ACC112 (cell line): Measurements from ENCODE around the gene DDX41.

Experiments
- H2AFZ ChIP-seq: fragments of 200-600 bp; sonication (generic); one replicate; pipeline ENCODE4 v1.6.0; 2017; ENCODE audit warnings: antibody characterized with exemption, low read length; ENCODE audit not compliant: unreplicated experiment
- H3K27ac ChIP-seq: fragments of 200-600 bp; sonication (generic); 2 replicates; pipeline ENCODE4 v1.5.1; 2014; ENCODE audit warnings: low read depth, mild to moderate bottlenecking, antibody characterized with exemption, low read length, moderate library complexity
- H3K27me3 ChIP-seq: fragments of 200-600 bp; sonication (generic); 2 replicates; pipeline ENCODE4 v1.6.1; 2014; ENCODE audit warnings: mild to moderate bottlenecking, antibody characterized with exemption, low read length, moderate library complexity, mixed read lengths; ENCODE audit not compliant: insufficient read depth
- H3K36me3 ChIP-seq: fragments of 200-600 bp; sonication (generic); 2 replicates; pipeline ENCODE4 v1.6.1; 2016; ENCODE audit warnings: mild to moderate bottlenecking, antibody characterized with exemption, low read length, moderate library complexity, mixed read lengths; ENCODE audit not compliant: insufficient read depth
- H3K4me1 ChIP-seq: fragments of 200-600 bp; sonication (generic); one replicate; pipeline ENCODE4 v1.6.1; 2016; ENCODE audit warnings: low read length, mixed read lengths; ENCODE audit not compliant: insufficient read depth, unreplicated experiment, control insufficient read depth
- H3K4me3 ChIP-seq: fragments of 200-600 bp; sonication (generic); 2 replicates; pipeline ENCODE4 v1.5.1; 2014; ENCODE audit warnings: mild to moderate bottlenecking, low read depth, low read length
- H3K79me2 ChIP-seq: fragments of 200-600 bp; sonication (generic); one replicate; pipeline ENCODE4 v1.6.0; 2016; ENCODE audit warnings: low read length; ENCODE audit not compliant: control insufficient read depth, unreplicated experiment, insufficient read depth

DDX41 gene

DNA sequence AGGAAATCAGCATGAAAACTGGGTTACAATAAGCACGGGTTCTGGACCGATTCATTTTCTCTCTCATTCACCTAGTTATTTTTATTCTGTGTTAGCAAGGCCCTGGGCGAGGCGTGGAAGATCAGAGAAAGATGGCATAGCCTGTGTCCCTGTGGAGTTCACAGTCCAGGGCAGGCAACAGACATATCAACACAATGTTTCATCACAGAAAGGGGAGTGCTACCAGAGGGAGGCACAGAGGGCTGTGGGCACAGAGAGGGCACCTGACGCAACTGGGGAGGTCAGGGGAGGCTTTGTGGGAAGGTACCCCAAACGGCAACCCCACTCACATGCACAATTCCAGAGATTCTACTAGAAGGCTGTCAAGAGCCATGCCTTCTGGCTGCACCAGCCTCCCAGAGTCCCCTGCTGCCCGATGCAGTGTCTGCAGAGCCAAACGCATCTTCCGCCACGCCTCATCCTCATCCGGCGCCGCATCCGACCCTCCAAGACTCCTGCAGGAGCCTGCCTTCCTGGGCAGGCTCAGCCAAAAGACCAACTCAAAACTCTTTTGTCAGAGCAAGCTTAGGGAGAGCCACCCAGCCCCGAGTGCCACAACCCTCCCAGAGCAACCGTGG, 36.2 kb upstream of the DDX41 start:
- H3K27ac ChIP-seq, result no peak overlapping the region
- peaks cover 18% of the 10 kb centered on the region for H3K4me1 ChIP-seq
- no peaks in the 10 kb centered on the region for H3K27me3 ChIP-seq
- peak overlapping the region; percentile 92 for H3K4me3 ChIP-seq
- H3K79me2 ChIP-seq, result peaks cover 58% of the 10 kb centered on the region
- H3K36me3 ChIP-seq, result peaks cover 9% of the 10 kb centered on the region; the same call in 1 of the 2 replicates
- no peak overlapping the region for H2AFZ ChIP-seq

- peaks cover 9% of the 10 kb centered on the region; the same call in 1 of the 2 replicates for H3K36me3 ChIP-seq
- no peak overlapping the region for H3K4me3 ChIP-seq
- no peak overlapping the region for H2AFZ ChIP-seq
- no peak overlapping the region for H3K27ac ChIP-seq
- H3K79me2 ChIP-seq, result peaks cover 62% of the 10 kb centered on the region
- no peaks in the 10 kb centered on the region for H3K27me3 ChIP-seq
- peaks cover 40% of the 10 kb centered on the region for H3K4me1 ChIP-seq
Measured at GRCh38 chr5:177550122-177550521, 33.4 kb upstream of the DDX41 start.

DNA sequence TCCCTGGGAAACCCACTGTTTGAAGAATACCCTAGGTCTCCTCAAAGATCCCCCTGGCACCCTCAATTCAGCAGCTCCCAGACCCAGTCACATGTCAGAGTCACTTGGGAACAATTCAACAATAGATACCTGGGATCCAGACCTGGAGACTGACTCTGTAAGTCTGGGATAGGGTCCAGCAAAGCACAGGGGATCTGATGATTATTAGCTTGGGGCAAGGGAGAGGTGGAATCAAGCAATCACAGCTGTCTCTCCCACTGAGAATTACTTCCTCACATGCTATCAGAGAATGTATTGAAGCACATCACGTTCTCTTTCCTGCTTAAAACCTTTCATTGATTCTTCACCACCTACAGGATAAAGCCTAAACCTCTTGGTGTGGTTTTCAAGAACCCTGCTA, 31.7 kb upstream of the DDX41 start:
- Histone ChIP-seq H3K36me3 (peaks cover 9% of the 10 kb centered on the region; the same call in 1 of the 2 replicates), H3K27ac (0 out of 2 replicates have a peak overlapping the region, but pooled peaks have one; percentile 4), H3K4me3 (no peak overlapping the region), H2AFZ (no peak overlapping the region), H3K79me2 (peaks cover 69% of the 10 kb centered on the region), H3K27me3 (no peaks in the 10 kb centered on the region), H3K4me1 (peaks cover 52% of the 10 kb centered on the region)

DNA sequence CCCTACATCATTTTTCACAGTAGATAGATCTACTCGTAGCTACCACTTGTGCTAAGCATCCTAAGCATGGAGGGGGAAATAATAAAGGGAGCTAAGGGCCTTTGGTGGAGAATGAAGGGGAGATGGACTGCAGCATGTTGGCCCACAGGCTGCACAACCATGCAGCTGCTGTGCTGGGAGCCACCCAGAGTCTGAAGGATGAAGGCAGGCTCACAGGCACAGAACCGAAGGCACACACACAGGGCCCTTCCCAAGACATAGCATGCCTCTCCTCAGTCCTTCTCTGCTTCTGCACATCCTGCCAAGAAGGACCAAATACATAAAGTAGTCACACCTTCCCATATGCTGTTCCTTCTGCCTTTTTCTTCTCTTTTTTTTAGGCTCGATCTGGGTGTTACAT, 31.0 kb upstream of the DDX41 start:
- Histone ChIP-seq H3K27me3 (no peaks in the 10 kb centered on the region), H3K79me2 (peaks cover 69% of the 10 kb centered on the region), H2AFZ (no peak overlapping the region), H3K4me3 (no peak overlapping the region), H3K36me3 (peaks cover 9% of the 10 kb centered on the region; the same call in 1 of the 2 replicates), H3K27ac (peak overlapping the region; percentile 12; the same call in 1 of the 2 replicates), H3K4me1 (peaks cover 50% of the 10 kb centered on the region)

DNA sequence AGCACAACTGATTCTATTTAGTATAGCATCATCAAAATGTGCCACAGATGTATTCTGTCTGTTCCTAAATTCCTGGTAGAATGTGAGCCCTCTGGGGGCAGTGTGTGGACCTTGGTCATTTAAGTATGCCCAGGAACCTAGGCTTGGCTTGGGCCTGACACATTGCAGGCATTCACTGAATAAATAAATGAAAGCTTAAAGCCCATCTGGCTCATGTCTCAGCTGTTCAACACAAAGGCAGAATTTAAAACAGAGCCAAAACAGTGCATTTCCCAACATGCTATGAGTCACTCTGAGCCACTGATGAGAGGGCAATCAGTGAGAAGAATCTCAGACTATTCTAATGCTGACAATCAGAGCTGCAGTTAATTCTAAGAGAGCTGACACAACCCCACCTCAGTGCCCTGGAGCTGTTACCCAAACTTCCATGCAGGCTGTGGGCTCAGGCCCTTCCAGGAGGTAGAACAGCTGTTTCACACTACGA, 29.5 kb upstream of the DDX41 start:
- peaks cover 67% of the 10 kb centered on the region for H3K79me2 ChIP-seq
- no peak overlapping the region for H2AFZ ChIP-seq
- peak overlapping the region; percentile 94 for H3K27ac ChIP-seq
- peak overlapping the region; percentile 61 for H3K4me3 ChIP-seq
- peaks cover 46% of the 10 kb centered on the region for H3K4me1 ChIP-seq
- H3K27me3 ChIP-seq, result no peaks in the 10 kb centered on the region
- H3K36me3 ChIP-seq, result 0 out of 2 replicates have a peak, but pooled peaks cover 7% of the 10 kb centered on the region

DNA sequence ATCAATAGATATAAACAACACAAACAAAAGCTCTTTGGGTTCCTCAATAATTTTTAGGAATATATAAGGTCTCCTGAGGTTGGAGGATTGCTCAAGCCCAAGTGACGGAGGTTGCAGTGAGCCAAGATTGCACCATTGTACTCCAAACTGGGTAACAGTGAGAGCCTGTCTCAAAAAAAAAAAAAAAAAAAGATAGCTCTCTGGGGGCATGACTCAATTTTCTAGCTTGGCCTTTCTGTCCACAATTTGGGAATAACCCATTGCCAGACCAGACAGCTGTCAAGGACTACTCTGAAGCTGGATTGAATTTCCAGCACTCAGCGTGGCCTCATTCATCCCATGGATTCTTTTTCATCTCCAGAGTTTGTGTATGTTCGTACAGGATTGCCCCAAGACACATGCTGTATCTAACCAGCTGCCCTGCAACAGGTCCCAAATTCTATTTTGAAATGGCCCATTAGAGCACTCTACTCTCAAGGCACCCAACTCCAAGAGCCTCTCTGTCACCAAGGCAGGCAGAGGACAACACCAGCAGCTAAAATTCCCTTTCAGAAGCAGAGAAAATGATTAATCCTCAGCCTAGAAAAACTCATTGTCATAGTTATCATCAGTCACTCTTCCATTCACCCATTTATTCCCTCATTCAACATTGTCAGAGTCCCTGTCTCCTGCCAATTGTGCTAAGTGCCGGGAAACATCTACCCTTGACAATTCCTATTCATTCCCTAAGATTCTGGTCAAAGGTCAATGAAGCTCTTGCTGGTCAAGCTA, 28.9 kb upstream of the DDX41 start:
- Histone ChIP-seq H3K27ac (peak overlapping the region; percentile 94), H3K36me3 (0 out of 2 replicates have a peak, but pooled peaks cover 4% of the 10 kb centered on the region), H3K4me1 (peaks cover 46% of the 10 kb centered on the region), H2AFZ (no peak overlapping the region), H3K79me2 (peaks cover 66% of the 10 kb centered on the region), H3K4me3 (peak overlapping the region; percentile 61), H3K27me3 (no peaks in the 10 kb centered on the region)

- Histone ChIP-seq H3K4me1 (peaks cover 54% of the 10 kb centered on the region), H3K27ac (no peak overlapping the region), H3K27me3 (no peaks in the 10 kb centered on the region), H3K36me3 (peaks cover 10% of the 10 kb centered on the region; the same call in 1 of the 2 replicates), H2AFZ (no peak overlapping the region), H3K4me3 (no peak overlapping the region), H3K79me2 (peaks cover 54% of the 10 kb centered on the region)
Measured at GRCh38 chr5:177542816-177543465, 26.2 kb upstream of the DDX41 start.

- no peak overlapping the region for H3K4me3 ChIP-seq
- peaks cover 10% of the 10 kb centered on the region; the same call in 1 of the 2 replicates for H3K36me3 ChIP-seq
- H2AFZ ChIP-seq, result no peak overlapping the region
- H3K79me2 ChIP-seq, result peaks cover 58% of the 10 kb centered on the region
- H3K4me1 ChIP-seq, result peaks cover 48% of the 10 kb centered on the region
- H3K27ac ChIP-seq, result no peak overlapping the region; the same call in 1 of the 2 replicates
- H3K27me3 ChIP-seq, result no peaks in the 10 kb centered on the region
Measured at GRCh38 chr5:177540438-177540837, 23.7 kb upstream of the DDX41 start.

DNA sequence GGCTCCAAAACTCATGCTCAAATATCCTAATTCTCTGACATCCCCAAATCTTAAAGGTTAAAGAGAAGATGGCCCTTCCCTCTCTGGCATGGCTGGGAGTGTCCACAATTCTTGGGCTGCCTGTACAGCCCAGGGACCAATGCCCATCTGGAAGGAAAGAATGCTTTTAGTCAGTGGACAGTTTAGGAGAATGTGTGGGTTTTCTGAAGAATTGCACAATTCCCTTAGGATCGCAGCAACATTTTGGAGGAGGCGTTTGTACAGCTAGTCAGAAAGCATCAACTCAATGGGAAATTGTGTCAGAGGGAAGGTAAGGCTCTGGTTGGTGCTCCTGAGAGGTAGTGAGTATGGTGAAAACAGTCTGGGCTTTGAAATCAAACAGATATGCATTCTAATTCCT, 22.6 kb upstream of the DDX41 start:
- peak overlapping the region; percentile 91 for H3K27ac ChIP-seq
- no peak overlapping the region for H3K4me3 ChIP-seq
- no peaks in the 10 kb centered on the region for H3K27me3 ChIP-seq
- H3K79me2 ChIP-seq, result peaks cover 63% of the 10 kb centered on the region
- peaks cover 10% of the 10 kb centered on the region; the same call in 1 of the 2 replicates for H3K36me3 ChIP-seq
- no peak overlapping the region for H2AFZ ChIP-seq
- H3K4me1 ChIP-seq, result peaks cover 38% of the 10 kb centered on the region

DNA sequence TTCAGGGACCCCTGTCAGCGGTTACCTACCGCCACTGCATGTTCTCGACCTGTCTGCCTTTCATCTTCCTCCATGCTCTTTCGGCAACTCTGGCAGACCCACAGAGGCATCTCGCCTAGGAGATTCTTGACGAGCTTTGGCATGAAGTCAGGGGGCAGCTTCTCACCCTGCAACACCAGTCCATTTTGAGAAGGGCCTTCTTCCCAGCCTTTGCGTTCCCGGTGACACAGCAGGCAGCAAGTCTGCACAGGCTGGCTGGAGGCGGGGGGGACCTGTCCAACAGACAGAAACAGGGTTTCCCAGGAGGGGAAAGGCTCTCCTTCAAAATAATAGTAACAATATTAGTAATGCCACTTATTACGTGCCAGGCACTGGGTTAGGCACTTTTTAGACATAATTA, 22.1 kb upstream of the DDX41 start:
- Histone ChIP-seq H3K79me2 (peaks cover 61% of the 10 kb centered on the region), H3K4me3 (no peak overlapping the region), H3K36me3 (peaks cover 10% of the 10 kb centered on the region; the same call in 1 of the 2 replicates), H3K27me3 (no peaks in the 10 kb centered on the region), H2AFZ (no peak overlapping the region), H3K27ac (peak overlapping the region; percentile 91), H3K4me1 (peaks cover 33% of the 10 kb centered on the region)
